CD4-positive, alpha-beta memory T cell (primary cell): Measurements from ENCODE around the gene DIAPH2. TPM values are rescaled to one million over a fixed set of nuclear protein-coding genes. Genes with fewer than 3 reads are reported as not detected.

Source experiments
- CTCF ChIA-PET: fragments of 350-600 bp; sonication (Branson Sonifier 250); formaldehyde crosslinking; loops from one replicate; lab custom pipeline; 2021; ENCODE audit warnings: inconsistent platforms; ENCODE audit not compliant: partially characterized antibody; lab: Charles Lee
- POLR2A ChIA-PET: fragments of 350-600 bp; sonication (Branson Sonifier 250); formaldehyde crosslinking; loops from one replicate; lab custom pipeline; 2021; ENCODE audit not compliant: partially characterized antibody; lab: Charles Lee
- DNase-seq, 5 donors: peaks; one replicate each; pipeline versions ENCODE4 v3.0.0 to v3.0.0-alpha.2; 2020 to 2022; ENCODE audit warnings: mixed read lengths in 1 of 5
- H3K27ac ChIP-seq: one replicate; pipeline ENCODE4 v1.7.0; 2013; ENCODE audit warnings: low read depth, low read length
- H3K27me3 ChIP-seq: 2 replicates; pipeline ENCODE4 v1.7.0; 2013; ENCODE audit warnings: mild to moderate bottlenecking, low read length, moderate library complexity; ENCODE audit not compliant: insufficient read depth
- H3K36me3 ChIP-seq: 2 replicates; pipeline ENCODE4 v1.7.0; 2013; ENCODE audit warnings: mild to moderate bottlenecking, low read length, moderate library complexity; ENCODE audit not compliant: insufficient read depth
- H3K4me1 ChIP-seq: 2 replicates; pipeline ENCODE4 v1.7.0; 2013; ENCODE audit warnings: mild to moderate bottlenecking, low read length, moderate library complexity; ENCODE audit not compliant: insufficient read depth
- H3K4me3 ChIP-seq, 2 donors: one replicate each; pipeline ENCODE4 v1.7.0; 2013; ENCODE audit warnings: low read length in 2 of 2, mild to moderate bottlenecking in 1 of 2
- H3K9me3 ChIP-seq, 2 donors: one replicate each; pipeline ENCODE4 v1.7.0; 2013; ENCODE audit warnings: low read length in 2 of 2, control low read depth in 1 of 2; ENCODE audit not compliant: control insufficient read depth in 1 of 2
- H3K27ac Mint-ChIP-seq, 7 donors: one replicate each; pipeline ENCODE4 v1.8.0; 2020 to 2021; ENCODE audit warnings: mixed read lengths in 7 of 7, mild to moderate bottlenecking in 6 of 7, inconsistent platforms in 3 of 7, moderate library complexity in 3 of 7
- H3K27me3 Mint-ChIP-seq, 2 donors: one replicate each; pipeline ENCODE4 v1.8.0; 2020 to 2021; ENCODE audit warnings: mixed read lengths in 2 of 2
- H3K36me3 Mint-ChIP-seq, 2 donors: one replicate each; pipeline ENCODE4 v1.8.0; 2020 to 2021; ENCODE audit warnings: mixed read lengths in 2 of 2, inconsistent platforms in 1 of 2, mild to moderate bottlenecking in 1 of 2
- H3K4me1 Mint-ChIP-seq, 4 donors: one replicate each; pipeline ENCODE4 v1.8.0; 2020 to 2021; ENCODE audit warnings: mixed read lengths in 4 of 4, mild to moderate bottlenecking in 1 of 4
- H3K4me3 Mint-ChIP-seq, 8 donors: one replicate each; pipeline ENCODE4 v1.8.0; 2020 to 2021; ENCODE audit warnings: mixed read lengths in 8 of 8, mild to moderate bottlenecking in 7 of 8, moderate library complexity in 6 of 8, inconsistent platforms in 3 of 8
- H3K9me3 Mint-ChIP-seq, 8 donors: one replicate each; pipeline ENCODE4 v1.8.0; 2020 to 2021; ENCODE audit warnings: mixed read lengths in 8 of 8, mild to moderate bottlenecking in 5 of 8, inconsistent platforms in 3 of 8, moderate library complexity in 1 of 8
- intact Hi-C: fragments of 100-400 bp; cut with micrococcal nuclease; formaldehyde crosslinking; loops from one replicate; pipeline ENCODE4 v1.15.1; 2023
- polyA plus RNA-seq, 2 donors: library from polyadenylated mRNA; unstranded; fragments of 300-500 nt; fragmentation: Illumina TruSeq; gene quantifications; one replicate each; pipeline ENCODE4 v1.2.3, GENCODE V29; 2021
- total RNA-seq, 2 experiments: library from RNA; stranded (reverse); gene quantifications; one replicate each; pipeline ENCODE4 v1.2.3, GENCODE V29; 2021

DIAPH2 gene
- total and polyA plus RNA-seq, 4 experiments from 2014 or later, result 9.6 to 13.8 (median 11.6) TPM

- H3K27ac ChIP-seq, result no peak overlapping the region
- DNase-seq, result no peak
- H3K4me3 ChIP-seq, result no peak overlapping the region
- Mint-ChIP-seq H3K27ac (no peak overlapping the region), H3K36me3 (no peaks in the 10 kb centered on the region), H3K27me3 (no peaks in the 10 kb centered on the region), H3K9me3 (no peaks in the 10 kb centered on the region), H3K4me1 (peaks cover 0 to 5% (median 2%) of the 10 kb centered on the region in 4 donors), H3K4me3 (no peak overlapping the region)
- intact Hi-C loops, result no loop called here
- H3K27me3 ChIP-seq, result no peaks in the 10 kb centered on the region
- no peaks in the 10 kb centered on the region for H3K9me3 ChIP-seq
- CTCF ChIA-PET, result no interaction called here
- POLR2A ChIA-PET, result no interaction called here
- H3K36me3 ChIP-seq, result no peaks in the 10 kb centered on the region
- no peaks in the 10 kb centered on the region for H3K4me1 ChIP-seq
Observed at GRCh38 chrX:97636473-97637140, 952.0 kb downstream of the DIAPH2 start.

GRCh38 chrX:97637289-97637688, 952.6 kb downstream of the DIAPH2 start:
- Mint-ChIP-seq H3K27me3 (no peaks in the 10 kb centered on the region), H3K4me1 (peaks cover 0 to 5% (median 2%) of the 10 kb centered on the region in 4 donors), H3K9me3 (no peaks in the 10 kb centered on the region), H3K4me3 (no peak overlapping the region), H3K27ac (no peak overlapping the region), H3K36me3 (no peaks in the 10 kb centered on the region)
- no peak for DNase-seq
- POLR2A ChIA-PET, result no interaction called here
- Histone ChIP-seq H3K36me3 (no peaks in the 10 kb centered on the region), H3K9me3 (no peaks in the 10 kb centered on the region), H3K27ac (no peak overlapping the region), H3K27me3 (no peaks in the 10 kb centered on the region), H3K4me3 (no peak overlapping the region), H3K4me1 (no peaks in the 10 kb centered on the region)
- CTCF ChIA-PET, result no interaction called here
- intact Hi-C loops, result no loop called here

GRCh38 chrX:97638621-97639020, 954.0 kb downstream of the DIAPH2 start:
- no peak overlapping the region for H3K27ac ChIP-seq
- CTCF ChIA-PET, result no interaction called here
- no peak for DNase-seq
- no peaks in the 10 kb centered on the region for H3K27me3 ChIP-seq
- intact Hi-C loops, result no loop called here
- Mint-ChIP-seq H3K27me3 (no peaks in the 10 kb centered on the region), H3K27ac (no peak overlapping the region), H3K36me3 (no peaks in the 10 kb centered on the region), H3K4me1 (peaks cover 0 to 5% (median 2%) of the 10 kb centered on the region in 4 donors), H3K4me3 (no peak overlapping the region), H3K9me3 (peaks cover 0 to 2% (median 0%) of the 10 kb centered on the region in 8 donors)
- no peaks in the 10 kb centered on the region for H3K36me3 ChIP-seq
- POLR2A ChIA-PET, result no interaction called here
- H3K9me3 ChIP-seq, result no peaks in the 10 kb centered on the region
- no peak overlapping the region for H3K4me3 ChIP-seq
- H3K4me1 ChIP-seq, result no peaks in the 10 kb centered on the region

DNA sequence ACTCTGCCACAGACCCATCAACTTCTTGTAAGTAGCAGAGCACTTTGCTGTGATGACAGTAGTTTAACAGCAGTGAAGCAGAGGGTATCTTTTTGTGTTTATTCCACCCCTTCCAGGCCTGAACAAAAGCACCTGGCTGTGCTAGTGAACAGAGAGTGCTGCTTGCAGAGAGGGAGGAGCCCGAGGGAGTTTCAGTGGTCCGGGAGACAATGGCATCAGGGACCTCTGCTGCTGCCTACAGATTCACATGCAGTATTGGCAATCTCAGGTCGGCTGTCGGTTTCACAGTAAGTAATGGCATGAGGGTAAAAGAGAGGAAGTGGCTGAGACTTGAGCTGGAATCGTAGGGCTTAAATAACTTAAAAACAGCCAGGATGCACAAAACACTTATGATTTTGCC, 954.9 kb downstream of the DIAPH2 start:
- Histone ChIP-seq H3K27ac (no peak overlapping the region), H3K4me3 (no peak overlapping the region), H3K9me3 (no peaks in the 10 kb centered on the region), H3K36me3 (no peaks in the 10 kb centered on the region), H3K27me3 (no peaks in the 10 kb centered on the region), H3K4me1 (no peaks in the 10 kb centered on the region)
- Mint-ChIP-seq H3K36me3 (no peaks in the 10 kb centered on the region), H3K27ac (no peak overlapping the region), H3K4me1 (peaks cover 0 to 5% (median 2%) of the 10 kb centered on the region in 4 donors), H3K9me3 (peaks cover 0 to 2% (median 0%) of the 10 kb centered on the region in 8 donors), H3K27me3 (no peaks in the 10 kb centered on the region), H3K4me3 (no peak overlapping the region)
- intact Hi-C loops, result no loop called here
- CTCF ChIA-PET, result no interaction called here
- no peak for DNase-seq
- POLR2A ChIA-PET, result no interaction called here

Other genes with a start within 250 kb of the DIAPH2 start
- gene RPA4, start 199.1 kb downstream of the DIAPH2 start, total RNA-seq, result under 1 TPM; 0.41 to 0.50 TPM
- gene RPA4, start 199.1 kb downstream of the DIAPH2 start, polyA plus RNA-seq, result under 1 TPM in 1 of 2 donors, not detected in 1; 0.32 TPM